ENCODE measurements around the gene YPEL1. TPM values are rescaled to one million over a fixed set of nuclear protein-coding genes. Genes with fewer than 3 reads are reported as not detected.
A peak's percentile ranks its signal among the peaks of the same experiment; 100 is the strongest.

YPEL1 gene
- total and polyA plus RNA-seq, 2 of the 8 experiments (the other 6 are each of a cell fraction or from before 2014, with no cell fraction given): 6.0 to 6.7 TPM

DNA sequence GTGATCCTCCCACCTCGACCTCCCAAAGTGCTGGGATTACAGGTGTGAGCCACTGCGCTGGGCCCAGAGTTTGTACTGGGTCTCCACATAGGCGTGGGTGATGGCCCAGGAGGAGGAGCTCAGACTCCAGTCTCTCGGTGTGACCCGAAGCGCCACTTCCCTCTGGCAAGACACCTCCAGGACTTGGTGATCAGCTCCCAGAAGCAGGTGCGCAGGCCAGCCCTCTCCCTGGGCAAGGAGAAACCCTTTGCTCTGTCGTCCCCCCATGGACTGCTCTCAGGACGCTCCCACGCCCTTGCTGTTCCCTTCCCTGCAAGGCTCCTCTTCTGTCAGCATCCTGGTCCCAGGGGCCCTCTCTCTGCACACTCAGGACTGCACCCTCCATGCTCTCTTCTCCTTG lies 5.5 kb upstream of the YPEL1 start:
- H4K20me1 ChIP-seq (replicated peaks in 1 of 2; ENCODE audit: control insufficient read depth in 1 of 2, insufficient read depth in 2 of 2, low read length in 2 of 2): no peaks in the 10 kb centered on the region
- no peak overlapping the region for H3K4me2 ChIP-seq (ENCODE audit: insufficient read depth in 1 of 2, low read depth in 2 of 2, low read length in 2 of 2)
- no peaks in the 10 kb centered on the region for H3K9me3 ChIP-seq (ENCODE audit: insufficient read depth in 2 of 2, low read depth in 1 of 2, low read length in 1 of 2)
- H2BK20ac ChIP-seq (ENCODE audit: low read length): no peak overlapping the region
- H2BK5ac ChIP-seq (ENCODE audit: low read depth, low read length): no peak overlapping the region
- H3K23ac ChIP-seq (ENCODE audit: insufficient read length): no peak overlapping the region
- H3K56ac ChIP-seq (replicated peaks; ENCODE audit: insufficient read length, low read depth, low read length): no peak overlapping the region
- CTCF ChIA-PET (ENCODE audit: partially characterized antibody): no interaction called here
- no peak overlapping the region for H3K18ac ChIP-seq (ENCODE audit: extremely low read depth, low read length)
- no peak overlapping the region for H3K4me3 ChIP-seq (ENCODE audit: extremely low read depth in 1 of 4, insufficient read depth in 2 of 4, low read depth in 3 of 4, low read length in 4 of 4)
- WGBS, 2 experiments (ENCODE audit: extremely low coverage in 1 of 2, insufficient coverage in 1 of 2, insufficient read length in 1 of 2, insufficient replicate concordance in 2 of 2, low coverage in 1 of 2, low lambda C conversion rate in 2 of 2, missing lambda C conversion rate in 1 of 2): 90% methylated on average over 10 of the region's 10 CpGs; no CpG with 5 or more reads in 1 of the 2 experiments
- DNase-seq (ENCODE audit: low read depth in 1 of 2, low spot score in 2 of 2) (no peak), FAIRE-seq (no peak)
- peaks cover 0 to 6% (median 0%) of the 10 kb centered on the region in 4 experiments; a peak in 1 of 7 replicates for H3K4me1 ChIP-seq (replicated peaks in 1 of 4; ENCODE audit: control insufficient read depth in 3 of 4, insufficient read depth in 4 of 4, low read length in 3 of 4)
- no peak overlapping the region for H2BK12ac ChIP-seq (ENCODE audit: low read depth, low read length)
- peak overlapping the region; percentile 31; the same call in 1 of the 2 replicates for H4K8ac ChIP-seq (ENCODE audit: extremely low read depth, insufficient read depth, low read length)
- H3K27me3 ChIP-seq (replicated peaks in 1 of 4; ENCODE audit: control insufficient read depth in 3 of 4, extremely low read depth in 1 of 4, insufficient read depth in 3 of 4, low read length in 3 of 4): peaks cover 0 to 15% (median 6%) of the 10 kb centered on the region in 4 experiments; a peak in 2 of 7 replicates
- peaks cover 3% of the 10 kb centered on the region; the same call in 1 of the 2 replicates for H3K23me2 ChIP-seq (ENCODE audit: low read depth, low read length)
- H4K5ac ChIP-seq (ENCODE audit: insufficient read length, low read depth, low read length): no peak overlapping the region
- no peak overlapping the region for H3K4ac ChIP-seq (replicated peaks; ENCODE audit: insufficient read length, low read depth, low read length)
- no peaks in the 10 kb centered on the region for H3K79me2 ChIP-seq (ENCODE audit: control insufficient read depth in 1 of 2, insufficient read depth in 2 of 2, low read length in 2 of 2)
- no peak overlapping the region for H4K91ac ChIP-seq (replicated peaks; ENCODE audit: insufficient read length, low read length)
- no peaks in the 10 kb centered on the region for H3K36me3 ChIP-seq (ENCODE audit: control insufficient read depth in 2 of 4, insufficient read depth in 4 of 4, low read length in 3 of 4)
- H2AFZ ChIP-seq (ENCODE audit: low read length): no peak overlapping the region
- H3K14ac ChIP-seq (ENCODE audit: insufficient read length): no peak overlapping the region
- H3K9ac ChIP-seq (replicated peaks in 1 of 4; ENCODE audit: extremely low read depth in 1 of 4, low read depth in 3 of 4, low read length in 3 of 4): no peak overlapping the region
- POLR2A ChIA-PET (ENCODE audit: partially characterized antibody): interaction anchor here (0.5 to 1.0 kb wide), 3 partner anchors 9 to 11 kb away, joined by 3 read pairs; no protein-coding TSS in a partner anchor
- no peaks in the 10 kb centered on the region for H3K79me1 ChIP-seq (ENCODE audit: low read depth, low read length)
- H3K27ac ChIP-seq (ENCODE audit: low read depth, low read length): no peak overlapping the region
- H2BK120ac ChIP-seq (replicated peaks; ENCODE audit: low read depth, low read length): no peak overlapping the region
- H2AK5ac ChIP-seq (ENCODE audit: low read depth, low read length): no peak overlapping the region
- no peak for TF ChIP-seq CBX5 (IDR thresholded peaks at IDR 0.05; ENCODE audit: low read depth, low read length)
- TF ChIP-seq ZNF274 (IDR thresholded peaks at IDR 0.05; ENCODE audit: borderline replicate concordance, extremely low read depth, low read length): no peak
- TF ChIP-seq BCL11A (IDR thresholded peaks at IDR 0.05; ENCODE audit: low read depth in 2 of 2, low read length in 2 of 2): no peak
- TF ChIP-seq TAF1 (IDR thresholded peaks at IDR 0.05; ENCODE audit: low read depth, low read length): no peak
- no peak for TF ChIP-seq TBP (IDR thresholded peaks at IDR 0.05; ENCODE audit: low read depth, low read length)
- TF ChIP-seq RBBP5 (IDR thresholded peaks at IDR 0.05; ENCODE audit: borderline replicate concordance, low read depth, low read length): no peak
- no peak for TF ChIP-seq BRCA1 (IDR thresholded peaks at IDR 0.05; ENCODE audit: low read depth, low read length)
- TF ChIP-seq SP4 (IDR thresholded peaks at IDR 0.05; ENCODE audit: low read length): no peak
- no peak for TF ChIP-seq FOSL1 (IDR thresholded peaks at IDR 0.05; ENCODE audit: insufficient read depth, low read depth, low read length)
- TF ChIP-seq SRF (IDR thresholded peaks at IDR 0.05; ENCODE audit: low read depth, low read length): no peak
- TF ChIP-seq NRF1 (IDR thresholded peaks at IDR 0.05; ENCODE audit: low read depth, low read length): no peak
- H2BK15ac ChIP-seq (ENCODE audit: low read length): no peak overlapping the region

Measured in H1 (cell line).